Endothelial cell of umbilical vein (primary cell): Measurements from ENCODE around the gene ATP13A4. TPM values are rescaled to one million over a fixed set of nuclear protein-coding genes. Genes with fewer than 3 reads are reported as not detected.

ENCODE experiments used
- BruUV-seq: library from RNA; stranded (reverse); fragments of 400-500 nt; replicated peaks from 2 replicates; lab custom pipeline; 2021; lab: Mats Ljungman, UMichigan
- CTCF ChIA-PET: fragments of 300-600, 350-600 bp; sonication (Branson Sonifier 250); formaldehyde crosslinking; loops from one replicate; lab custom pipeline; 2021; ENCODE audit warnings: antibody characterized with exemption, inconsistent platforms; lab: Charles Lee
- POLR2A ChIA-PET: fragments of 300-600, 350-600 bp; sonication (Branson Sonifier 250); formaldehyde crosslinking; loops from one replicate; lab custom pipeline; 2021; ENCODE audit warnings: antibody characterized with exemption, inconsistent platforms; lab: Charles Lee
- DNase-seq: peaks from one replicate; pipeline ENCODE4 v3.0.0-alpha.2; 2011; ENCODE audit warnings: low read depth, low spot score
- FAIRE-seq: peaks from 2 replicates; lab custom pipeline; 2011; peaks lifted over from hg19 to GRCh38; lab: Jason Lieb, UNC
- H2AFZ ChIP-seq: 2 replicates; pipeline ENCODE4 v1.6.0; 2012; ENCODE audit warnings: low read depth, low read length, control low read depth, inconsistent platforms
- H3K27ac ChIP-seq: 2 replicates; pipeline ENCODE4 v1.5.1; 2011; ENCODE audit warnings: low read depth, mild to moderate bottlenecking, control low read depth, low read length, moderate library complexity; ENCODE audit not compliant: insufficient read depth
- H3K27me3 ChIP-seq, 2 experiments: 2 replicates each; pipeline versions ENCODE4 v1.6.0 to v1.6.1; 2011; ENCODE audit warnings: low read length in 2 of 2, mixed read lengths in 1 of 2; ENCODE audit not compliant: control insufficient read depth in 2 of 2, insufficient read depth in 2 of 2
- H3K36me3 ChIP-seq, 2 experiments: 2 replicates in 1 of 2; 3 replicates in 1 of 2; pipeline ENCODE4 v1.5.1; 2011; ENCODE audit warnings: low read length in 2 of 2, mild to moderate bottlenecking in 1 of 2, moderate library complexity in 1 of 2; ENCODE audit not compliant: control insufficient read depth in 2 of 2, insufficient read depth in 2 of 2; ENCODE audit errors: extremely low read depth in 1 of 2
- H3K4me1 ChIP-seq: 3 replicates; pipeline ENCODE4 v1.5.1; 2011; ENCODE audit warnings: mild to moderate bottlenecking, low read length; ENCODE audit not compliant: control insufficient read depth, insufficient read depth; ENCODE audit errors: extremely low read depth
- H3K4me2 ChIP-seq: 2 replicates; pipeline ENCODE4 v1.6.1; 2011; ENCODE audit warnings: low read length, control low read depth, mixed read lengths; ENCODE audit not compliant: insufficient read depth
- H3K4me3 ChIP-seq, 3 experiments: fragments of 200-600 bp in 1 of 3; sonication (generic), shearing (Covaris generic) in 1 of 3; replicated peaks in 1 of 3; 2 replicates each; pipeline ENCODE4 v1.5.1; 2011 to 2016; ENCODE audit warnings: control low read depth in 3 of 3, low read length in 3 of 3, mild to moderate bottlenecking in 2 of 3, inconsistent platforms in 1 of 3, low read depth in 1 of 3, moderate library complexity in 1 of 3; ENCODE audit not compliant: insufficient read depth in 1 of 3
- H3K79me2 ChIP-seq: 2 replicates; pipeline ENCODE4 v1.6.0; 2012; ENCODE audit warnings: low read length, inconsistent platforms; ENCODE audit not compliant: control insufficient read depth, insufficient read depth
- H3K9ac ChIP-seq: replicated peaks from 2 replicates; pipeline ENCODE3; 2011; ENCODE audit warnings: low read length, control low read depth; ENCODE audit not compliant: insufficient read depth; ENCODE audit errors: extremely low read depth
- H3K9me1 ChIP-seq: replicated peaks from 3 replicates; pipeline ENCODE4 v1.6.0; 2011; ENCODE audit warnings: mild to moderate bottlenecking, low read length; ENCODE audit not compliant: control insufficient read depth, insufficient read depth; ENCODE audit errors: extremely low read depth
- H3K9me3 ChIP-seq: replicated peaks from 2 replicates; pipeline ENCODE4 v1.5.1; 2012; ENCODE audit warnings: low read length, inconsistent platforms; ENCODE audit not compliant: control insufficient read depth, insufficient read depth
- H4K20me1 ChIP-seq: replicated peaks from 2 replicates; pipeline ENCODE3; 2011; ENCODE audit warnings: mild to moderate bottlenecking, low read length; ENCODE audit not compliant: control insufficient read depth, insufficient read depth; ENCODE audit errors: extremely low read depth
- EZH2 ChIP-seq: IDR thresholded peaks from 2 replicates; pipeline ENCODE4 v1.6.1; 2012; ENCODE audit warnings: borderline replicate concordance, low read depth, mild to moderate bottlenecking, moderate library complexity, low read length, inconsistent platforms; ENCODE audit not compliant: severe bottlenecking
- FOS ChIP-seq: IDR thresholded peaks from 2 replicates; pipeline ENCODE4 v1.6.1; 2011; ENCODE audit warnings: mild to moderate bottlenecking, low read length, moderate library complexity, borderline replicate concordance; ENCODE audit not compliant: insufficient read depth
- JUN ChIP-seq: IDR thresholded peaks from 2 replicates; pipeline ENCODE4 v1.6.1; 2011; ENCODE audit warnings: borderline replicate concordance, low read depth; ENCODE audit not compliant: insufficient read length, insufficient read depth
- MAX ChIP-seq: IDR thresholded peaks from 2 replicates; pipeline ENCODE4 v1.6.1; 2011; ENCODE audit not compliant: insufficient read depth, insufficient read length
- MYC ChIP-seq: IDR thresholded peaks from one replicate; pipeline ENCODE4 v1.6.1; 2011; ENCODE audit warnings: mild to moderate bottlenecking, low read depth, low read length
- POLR2A ChIP-seq: IDR thresholded peaks from 2 replicates; pipeline ENCODE4 v1.6.1; 2012; ENCODE audit warnings: low read depth, mild to moderate bottlenecking, control low read depth, low read length
- POLR2AphosphoS5 ChIP-seq: IDR thresholded peaks from 2 replicates; pipeline ENCODE4 v1.6.1; 2012; ENCODE audit warnings: low read depth, mild to moderate bottlenecking, control low read depth, low read length, moderate library complexity; ENCODE audit not compliant: insufficient read depth
- dilution Hi-C: fragments of 300-500 bp; cut with MboI; formaldehyde crosslinking; loops from one replicate; pipeline ENCODE4 v1.15.0; 2019; ENCODE audit warnings: low sequenced_read_pairs; ENCODE audit not compliant: extremely low pct_ligation_motif_present
- intact Hi-C: fragments of 100-400 bp; cut with micrococcal nuclease; formaldehyde crosslinking; loops from one replicate; pipeline ENCODE4 v1.10.0; 2022
- polyA plus RNA-seq, 4 experiments: library from polyadenylated mRNA; depleted of rRNA in 3 of 4; stranded (reverse) in 3 of 4; unstranded in 1 of 4; fragments of >200 nt; gene quantifications; 2 replicates each; pipeline versions ENCODE4 v1.2.1 to v1.2.3, GENCODE V29; 2011 to 2012; ENCODE audit warnings: missing spikeins in 1 of 4
- total RNA-seq: library from RNA; stranded (reverse); gene quantifications from 2 replicates; pipeline ENCODE4 v1.2.3, GENCODE V29; 2021
- TF ChIP-seq, protein P1 (sequence below), 2 donors: IDR thresholded peaks; 1 replicate in 1 of 2; 2 replicates in 1 of 2; pipeline ENCODE4 v1.5.1; 2011; ENCODE audit warnings: low read length in 2 of 2, mild to moderate bottlenecking in 2 of 2, moderate library complexity in 2 of 2, control low read depth in 1 of 2, inconsistent platforms in 1 of 2, low read depth in 1 of 2; ENCODE audit not compliant: insufficient read depth in 1 of 2; ENCODE audit errors: extremely low read depth in 1 of 2

ATP13A4 gene
- total and polyA plus RNA-seq, 2 donors (not counting 3 experiments of a cell fraction or from before 2014, with no cell fraction given): not detected

- dilution Hi-C loops (no loop called here), intact Hi-C loops (no loop called here)
- peaks cover 0 to 2% of the 10 kb centered on the region in 2 experiments for H3K27me3 ChIP-seq
- H3K9me1 ChIP-seq: no peaks in the 10 kb centered on the region
- no peak overlapping the region for H2AFZ ChIP-seq
- DNase-seq (no peak), FAIRE-seq (peak; percentile 18)
- no peaks in the 10 kb centered on the region for H3K36me3 ChIP-seq
- H3K4me2 ChIP-seq: no peak overlapping the region
- no peak overlapping the region for H3K9ac ChIP-seq
- TF ChIP-seq MYC (no peak), MAX (no peak), FOS (no peak), POLR2A (no peak), JUN (no peak), POLR2AphosphoS5 (no peak), EZH2 (no peak)
- TF ChIP-seq, protein P1, sequence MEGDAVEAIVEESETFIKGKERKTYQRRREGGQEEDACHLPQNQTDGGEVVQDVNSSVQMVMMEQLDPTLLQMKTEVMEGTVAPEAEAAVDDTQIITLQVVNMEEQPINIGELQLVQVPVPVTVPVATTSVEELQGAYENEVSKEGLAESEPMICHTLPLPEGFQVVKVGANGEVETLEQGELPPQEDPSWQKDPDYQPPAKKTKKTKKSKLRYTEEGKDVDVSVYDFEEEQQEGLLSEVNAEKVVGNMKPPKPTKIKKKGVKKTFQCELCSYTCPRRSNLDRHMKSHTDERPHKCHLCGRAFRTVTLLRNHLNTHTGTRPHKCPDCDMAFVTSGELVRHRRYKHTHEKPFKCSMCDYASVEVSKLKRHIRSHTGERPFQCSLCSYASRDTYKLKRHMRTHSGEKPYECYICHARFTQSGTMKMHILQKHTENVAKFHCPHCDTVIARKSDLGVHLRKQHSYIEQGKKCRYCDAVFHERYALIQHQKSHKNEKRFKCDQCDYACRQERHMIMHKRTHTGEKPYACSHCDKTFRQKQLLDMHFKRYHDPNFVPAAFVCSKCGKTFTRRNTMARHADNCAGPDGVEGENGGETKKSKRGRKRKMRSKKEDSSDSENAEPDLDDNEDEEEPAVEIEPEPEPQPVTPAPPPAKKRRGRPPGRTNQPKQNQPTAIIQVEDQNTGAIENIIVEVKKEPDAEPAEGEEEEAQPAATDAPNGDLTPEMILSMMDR (IDR thresholded peaks at IDR 0.05; ENCODE audit: extremely low read depth in 1 of 2, insufficient read depth in 1 of 2, low read depth in 1 of 2, low read length in 2 of 2): no peak
- no TSS peak for BruUV-seq
- H3K79me2 ChIP-seq: no peaks in the 10 kb centered on the region
- H3K4me3 ChIP-seq: no peak overlapping the region
- ChIA-PET CTCF (interaction anchor here (1.5 kb wide), 1 partner anchor 9 kb away, joined by 4 read pairs; no protein-coding TSS in a partner anchor), POLR2A (no interaction called here)
- H3K9me3 ChIP-seq: no peaks in the 10 kb centered on the region
- peaks cover 5% of the 10 kb centered on the region for H3K4me1 ChIP-seq
- H3K27ac ChIP-seq: no peak overlapping the region
- H4K20me1 ChIP-seq: no peaks in the 10 kb centered on the region
Measured at GRCh38 chr3:193465992-193466608, 88.6 kb downstream of the ATP13A4 start.
